Inferior parietal cortex (tissue), 1 donor: ENCODE results near the gene NUTM2B.
"Not testable (repeated sequence)": the region's sequence is repeated elsewhere in the genome, so short reads cannot be mapped to it uniquely, and the experiment has no call there.

ENCODE experiments used
- DNase-seq: peaks from one replicate; pipeline ENCODE4 v3.0.0-alpha.2; 2016; ENCODE audit errors: extremely low spot score

NUTM2B gene, protein sequence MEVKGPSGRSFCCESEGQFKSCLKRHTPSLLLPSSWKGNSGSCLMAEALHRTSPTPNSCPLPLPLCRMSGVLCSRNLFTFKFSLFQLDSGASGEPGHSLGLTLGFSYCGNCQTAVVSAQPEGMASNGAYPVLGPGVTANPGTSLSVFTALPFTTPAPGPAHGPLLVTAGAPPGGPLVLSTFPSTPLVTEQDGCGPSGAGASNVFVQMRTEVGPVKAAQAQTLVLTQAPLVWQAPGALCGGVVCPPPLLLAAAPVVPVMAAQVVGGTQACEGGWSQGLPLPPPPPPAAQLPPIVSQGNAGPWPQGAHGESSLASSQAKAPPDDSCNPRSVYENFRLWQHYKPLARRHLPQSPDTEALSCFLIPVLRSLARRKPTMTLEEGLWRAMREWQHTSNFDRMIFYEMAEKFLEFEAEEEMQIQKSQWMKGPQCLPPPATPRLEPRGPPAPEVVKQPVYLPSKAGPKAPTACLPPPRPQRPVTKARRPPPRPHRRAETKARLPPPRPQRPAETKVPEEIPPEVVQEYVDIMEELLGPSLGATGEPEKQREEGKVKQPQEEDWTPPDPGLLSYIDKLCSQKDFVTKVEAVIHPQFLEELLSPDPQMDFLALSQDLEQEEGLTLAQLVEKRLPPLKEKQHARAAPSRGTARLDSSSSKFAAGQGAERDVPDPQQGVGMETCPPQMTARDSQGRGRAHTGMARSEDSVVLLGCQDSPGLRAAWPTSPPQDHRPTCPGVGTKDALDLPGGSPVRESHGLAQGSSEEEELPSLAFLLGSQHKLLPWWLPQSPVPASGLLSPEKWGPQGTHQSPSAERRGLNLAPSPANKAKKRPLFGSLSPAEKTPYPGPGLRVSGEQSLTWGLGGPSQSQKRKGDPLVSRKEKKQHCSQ

DNA sequence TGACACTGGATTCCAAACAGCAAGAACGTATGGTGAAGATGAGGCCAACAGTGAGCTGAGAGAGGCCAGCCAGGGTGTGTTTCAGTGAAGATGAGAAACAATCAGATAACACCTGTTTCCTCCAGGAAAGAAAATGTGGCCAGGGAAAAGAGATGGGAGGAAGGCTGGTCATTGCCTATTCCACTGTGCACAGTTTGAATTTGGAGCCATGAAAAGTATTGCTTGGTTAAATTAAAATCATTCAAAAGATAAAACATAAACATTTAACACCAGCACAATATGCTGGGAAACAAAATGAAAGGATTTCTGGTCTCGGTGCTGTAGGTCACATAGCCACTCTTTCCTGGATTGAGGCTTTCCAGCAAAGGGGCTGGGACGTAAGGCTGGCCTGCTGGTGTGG lies at the start of gene NUTM2B:
NUTM2B (plus strand) TSS at position 301 of the 400 bp plus-strand sequence. CDS start 383 bp downstream, outside the sequence.
- not testable (repeated sequence) for DNase-seq

DNA sequence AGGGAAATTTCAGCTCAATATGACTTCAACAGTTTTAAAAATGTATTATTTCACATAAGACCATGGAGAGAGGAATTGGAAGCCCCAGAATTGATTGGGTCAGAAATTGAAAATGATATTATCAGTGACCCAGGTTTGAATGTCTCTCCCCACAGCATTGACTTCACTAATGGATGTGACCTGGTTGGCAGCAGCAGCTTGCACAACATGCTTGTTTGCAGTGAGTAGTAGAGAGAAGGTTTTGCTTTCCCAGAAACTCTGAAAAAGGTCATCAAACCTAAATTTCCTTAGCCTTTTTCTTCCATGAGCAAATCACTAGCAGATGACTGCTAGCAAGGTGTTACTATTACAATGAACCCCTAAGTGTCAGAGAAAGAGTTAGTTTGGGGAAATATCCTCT lies 39.7 kb upstream of the NUTM2B start:
- not testable (repeated sequence) for DNase-seq

DNA sequence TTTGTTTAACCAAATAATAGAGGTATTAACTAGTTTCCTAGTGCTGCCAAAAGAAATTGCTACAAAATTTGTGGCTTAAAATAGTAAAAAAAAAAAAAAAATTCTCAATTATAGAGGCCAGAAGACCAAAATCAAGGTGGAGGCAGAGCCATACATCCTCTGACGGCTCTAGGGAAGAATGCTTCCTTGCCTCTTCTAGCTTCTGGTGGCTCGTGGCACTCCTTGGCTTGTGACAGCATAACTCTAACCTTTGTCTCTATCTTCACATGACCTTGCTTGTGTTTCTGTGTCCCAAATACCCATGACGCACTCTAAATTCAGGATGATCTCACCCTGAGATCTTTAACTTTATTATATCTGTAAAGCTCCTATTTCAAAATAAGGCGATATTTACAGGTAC lies 38.3 kb upstream of the NUTM2B start:
- DNase-seq = not testable (repeated sequence)

DNA sequence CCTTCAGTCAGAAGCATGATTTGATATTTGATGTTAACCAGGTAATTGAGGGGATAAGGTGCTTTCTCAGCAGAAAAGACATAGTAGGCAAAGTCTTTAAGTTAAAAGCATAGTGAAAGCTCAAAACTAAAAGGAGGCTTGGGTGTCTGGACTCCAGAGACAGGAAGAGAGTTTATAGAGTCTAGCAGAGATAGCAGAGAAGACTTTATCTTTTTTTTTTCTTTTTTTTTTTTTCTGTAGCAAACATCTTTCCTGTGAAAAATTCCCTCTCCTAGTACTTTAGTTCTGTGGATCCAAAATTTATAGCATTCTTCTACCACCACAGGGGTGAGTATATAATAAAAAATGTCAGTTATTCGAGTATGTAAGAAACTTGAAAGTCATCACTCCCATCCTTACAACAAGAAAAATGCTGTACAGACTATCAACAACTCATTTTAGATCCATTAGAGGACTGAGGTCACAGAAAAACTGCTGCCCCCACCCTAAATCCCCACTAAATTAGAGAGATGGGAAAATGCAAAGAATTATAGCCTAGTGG lies 33.7 kb upstream of the NUTM2B start:
- DNase-seq = not testable (repeated sequence)

DNA sequence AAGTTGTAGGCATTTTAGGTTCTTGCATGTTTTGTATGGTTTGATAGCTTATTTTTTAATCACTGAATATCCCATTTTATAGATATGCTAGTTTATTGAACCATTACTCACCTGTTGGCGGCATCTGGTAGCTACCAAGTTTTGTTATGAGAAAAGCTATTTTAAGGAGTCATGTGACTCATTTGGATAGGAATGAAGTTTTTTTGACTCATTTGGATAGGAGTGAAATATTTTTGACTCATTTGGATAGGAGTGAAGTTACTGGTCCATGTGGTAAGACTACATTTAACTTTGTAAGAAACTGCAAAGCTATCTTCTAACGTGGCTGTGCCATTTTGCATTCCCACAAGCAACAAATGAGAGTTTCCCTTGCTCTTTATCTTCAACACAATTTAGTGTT lies 28.1 kb upstream of the NUTM2B start:
- DNase-seq = not testable (repeated sequence)

DNA sequence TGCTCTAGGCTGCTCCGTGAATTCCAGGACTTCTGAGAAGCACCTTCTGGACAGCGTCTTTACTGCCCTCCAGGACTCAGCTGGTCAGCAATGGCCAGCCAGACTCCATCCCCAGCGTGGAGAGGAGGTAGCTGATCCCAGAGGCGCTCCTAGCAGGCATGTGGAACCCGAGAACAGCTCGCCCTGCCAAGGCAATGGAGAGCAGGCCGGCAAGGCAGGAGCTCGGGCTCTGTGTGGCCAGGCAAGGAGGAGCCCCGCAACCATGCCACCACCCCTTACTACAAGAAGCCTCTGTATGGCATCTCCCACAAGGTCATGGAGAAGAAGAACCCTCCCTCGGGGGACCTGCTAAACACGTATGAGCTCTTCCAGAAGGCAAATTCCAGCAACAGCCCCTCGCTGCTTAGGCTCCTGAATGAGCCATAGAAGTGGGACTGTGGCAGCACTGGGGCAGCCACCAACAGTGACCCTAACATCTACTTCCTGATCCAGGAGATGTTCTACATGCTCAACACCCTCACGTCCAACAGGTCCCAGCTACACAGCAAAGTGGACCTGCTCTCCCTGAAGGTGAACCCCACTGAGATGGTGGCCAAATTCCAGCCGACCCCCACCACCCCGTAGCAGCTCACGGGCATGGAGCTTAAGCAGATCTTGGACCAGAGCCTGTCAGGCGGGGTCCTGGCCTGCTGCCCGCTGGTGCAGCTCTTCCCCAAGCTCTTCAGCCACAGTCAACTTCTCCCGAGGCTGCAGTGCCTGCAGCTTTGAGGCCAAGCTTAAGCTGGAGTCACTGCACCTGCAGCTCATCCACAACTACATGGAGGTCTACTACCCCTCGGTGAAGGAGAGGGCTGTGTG lies 19.8 kb upstream of the NUTM2B start:
- not testable (repeated sequence) for DNase-seq

DNA sequence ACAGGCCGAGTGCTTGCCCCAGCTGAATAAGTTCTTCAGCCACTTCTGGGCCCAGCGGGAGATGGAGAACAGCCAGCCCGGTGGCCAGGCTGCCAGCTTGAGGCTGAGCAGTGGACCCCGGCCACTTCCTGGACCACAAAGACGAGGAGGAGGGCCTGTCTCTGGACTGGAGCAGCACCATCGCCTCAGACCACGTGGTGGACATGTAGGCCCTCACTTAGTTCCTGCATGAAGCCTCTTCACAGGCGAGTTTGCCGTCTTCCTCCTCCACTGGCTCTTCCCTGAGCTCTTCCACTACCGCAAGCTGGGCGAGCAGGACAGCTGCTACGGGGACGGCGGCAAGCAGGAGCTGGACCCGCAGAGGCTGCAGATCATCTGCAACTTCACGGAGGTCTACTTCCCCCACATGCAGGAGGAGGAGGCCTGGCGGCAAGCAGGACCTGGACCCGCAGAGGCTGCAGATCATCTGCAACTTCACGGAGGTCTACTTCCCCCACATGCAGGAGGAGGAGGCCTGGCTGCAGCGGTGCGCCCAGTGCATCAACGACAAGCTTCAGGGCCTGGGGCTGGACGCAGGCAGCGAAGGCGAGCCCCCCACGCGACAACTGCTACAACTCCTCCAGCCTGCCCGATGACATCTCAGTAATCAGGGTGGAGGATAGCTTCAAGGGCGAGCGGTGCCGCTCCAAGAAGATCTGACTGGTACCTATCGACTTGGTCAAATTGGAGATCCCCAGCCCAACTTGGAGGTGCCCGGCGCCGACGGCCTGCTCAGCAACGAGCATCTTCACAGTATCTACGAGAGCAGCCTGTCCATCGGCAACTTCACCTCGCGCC lies 18.9 kb upstream of the NUTM2B start:
- DNase-seq = not testable (repeated sequence)

DNA sequence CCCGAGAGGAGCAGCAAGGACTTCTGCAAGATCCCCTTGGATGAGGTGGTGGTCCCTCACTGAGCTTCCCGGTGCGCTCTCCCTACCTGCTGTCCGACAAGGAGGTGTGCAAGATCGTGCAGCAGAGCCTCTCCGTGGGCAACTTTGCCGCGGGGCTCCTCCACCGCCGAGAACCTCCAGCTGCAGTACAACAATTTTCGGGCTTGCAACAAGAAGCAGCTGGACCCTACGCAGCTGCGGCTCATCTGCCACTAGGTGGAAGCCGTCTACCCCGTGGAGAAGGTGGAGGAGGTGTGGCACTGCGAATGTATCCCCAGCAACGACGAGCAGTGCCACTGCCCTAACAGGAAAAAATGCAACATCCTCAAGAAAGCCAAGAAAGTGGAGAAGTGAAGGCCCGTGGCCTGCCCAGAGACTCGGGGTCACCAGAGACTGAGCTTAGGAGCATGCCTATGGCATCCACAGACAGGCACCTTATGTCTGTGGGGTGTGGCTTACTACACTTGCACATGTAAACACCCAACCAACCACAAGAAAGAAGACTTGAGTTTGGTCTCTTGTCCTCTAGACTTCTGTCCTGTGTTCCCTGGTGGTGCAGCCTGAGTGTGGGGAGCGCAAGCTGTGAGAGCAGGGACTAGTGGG lies 17.9 kb upstream of the NUTM2B start:
- not testable (repeated sequence) for DNase-seq

DNA sequence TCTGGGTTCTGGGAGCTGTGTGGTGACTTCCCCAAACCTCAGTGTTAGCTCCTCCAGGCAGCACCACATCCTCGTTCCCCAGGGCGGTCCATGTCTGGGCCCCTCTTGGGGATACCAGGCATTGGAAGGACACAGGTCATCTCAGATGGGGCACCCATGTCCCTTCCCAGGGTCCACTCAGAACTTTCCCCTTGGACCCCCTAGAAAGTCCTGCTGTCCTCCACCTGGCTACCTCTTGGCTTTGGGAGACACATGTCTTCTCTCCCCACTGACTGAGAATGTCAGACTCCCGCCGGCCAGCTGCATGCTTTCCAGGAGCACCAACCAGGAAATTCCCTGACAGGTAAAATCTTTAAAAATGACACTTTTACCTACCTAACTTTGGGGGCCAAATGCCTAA lies 16.4 kb upstream of the NUTM2B start:
- DNase-seq = not testable (repeated sequence)

DNA sequence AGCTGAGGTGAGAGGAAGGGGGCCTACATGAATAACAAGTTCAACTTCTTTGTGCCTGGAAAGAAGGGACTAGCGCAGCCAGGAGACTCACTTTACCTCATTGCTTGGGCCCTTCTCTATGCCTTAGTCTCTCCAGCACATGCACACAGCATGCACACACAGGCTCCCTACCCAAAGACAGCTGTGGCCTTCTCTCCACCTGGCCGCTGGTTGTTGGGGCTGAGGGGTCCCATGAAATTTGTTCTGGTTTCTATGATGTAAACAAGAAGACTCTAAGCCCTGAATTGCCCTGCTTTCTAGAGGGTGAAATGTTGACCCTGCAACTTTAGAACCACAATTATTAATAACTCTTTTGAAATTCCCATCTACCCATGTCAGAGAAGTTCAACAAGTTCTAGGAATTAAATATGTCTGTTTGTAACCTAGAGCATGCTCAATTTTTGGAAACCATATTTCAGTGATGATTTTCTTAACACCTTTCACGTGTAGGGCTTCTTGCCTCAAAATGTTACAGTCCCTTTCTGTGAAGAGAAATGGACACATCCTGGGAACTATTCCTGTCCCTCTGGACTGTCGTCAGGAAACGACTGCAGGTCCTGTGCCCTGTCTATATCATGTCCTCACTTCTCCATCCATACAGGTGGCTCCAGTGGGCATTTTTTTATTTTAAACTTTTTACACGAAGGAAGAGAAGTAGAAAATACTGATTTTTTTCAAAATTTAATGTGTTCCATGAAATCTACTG lies 15.4 kb upstream of the NUTM2B start:
- DNase-seq = not testable (repeated sequence)

DNA sequence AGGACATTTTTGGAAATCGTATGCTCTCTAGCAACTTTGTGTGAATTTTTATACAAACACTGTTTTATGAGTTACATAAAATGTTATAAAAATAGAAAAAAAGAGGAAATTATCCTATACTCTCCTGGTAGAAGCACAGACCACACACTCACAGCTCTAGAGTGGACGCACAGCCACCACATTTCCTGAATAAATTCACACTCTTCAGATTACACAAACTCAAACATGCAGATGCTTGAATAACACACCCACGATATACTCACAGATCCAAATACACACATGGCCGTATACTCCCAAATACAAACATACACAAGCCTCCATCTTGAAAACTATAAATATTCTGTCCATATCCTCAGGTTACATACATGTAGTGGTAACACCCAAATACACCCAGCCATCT lies 14.2 kb upstream of the NUTM2B start:
- DNase-seq = not testable (repeated sequence)

DNA sequence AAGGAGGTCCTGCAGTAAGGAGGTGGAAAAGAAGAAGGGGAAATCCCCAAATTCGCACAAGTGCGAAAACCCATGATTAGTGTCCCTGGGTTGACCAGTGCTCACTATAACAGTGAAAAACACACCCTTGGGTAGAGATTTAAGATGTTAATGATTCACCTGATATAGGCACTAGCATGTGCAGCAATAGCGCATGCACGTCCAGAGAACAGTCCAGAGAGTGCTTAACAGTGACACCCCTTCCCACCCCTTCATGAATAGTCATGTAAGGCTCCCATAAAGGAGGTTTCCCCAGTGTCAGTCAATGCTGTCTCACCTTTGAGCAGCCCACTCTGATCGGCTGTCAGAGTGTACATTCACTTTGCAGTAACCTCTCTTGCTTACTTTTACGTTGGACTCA lies 6.4 kb upstream of the NUTM2B start:
- not testable (repeated sequence) for DNase-seq

DNA sequence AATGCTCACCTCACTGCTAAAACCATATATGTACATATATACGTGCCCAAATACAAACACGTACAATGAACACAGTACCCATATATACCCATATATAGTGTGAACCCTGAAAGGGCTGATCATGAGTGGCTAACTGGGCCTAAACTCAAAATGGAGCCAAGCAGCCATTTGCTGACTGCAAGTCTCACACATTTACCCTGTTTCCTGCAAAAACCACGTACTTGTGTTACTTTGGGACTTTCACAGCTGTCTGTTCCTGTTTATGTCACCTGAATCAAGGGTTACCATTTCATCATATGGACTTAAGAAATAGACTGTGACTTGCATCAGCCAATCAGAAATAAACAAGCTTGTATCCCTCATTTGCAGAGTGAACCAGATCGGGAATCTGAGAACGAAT lies 5.9 kb upstream of the NUTM2B start:
- not testable (repeated sequence) for DNase-seq

DNA sequence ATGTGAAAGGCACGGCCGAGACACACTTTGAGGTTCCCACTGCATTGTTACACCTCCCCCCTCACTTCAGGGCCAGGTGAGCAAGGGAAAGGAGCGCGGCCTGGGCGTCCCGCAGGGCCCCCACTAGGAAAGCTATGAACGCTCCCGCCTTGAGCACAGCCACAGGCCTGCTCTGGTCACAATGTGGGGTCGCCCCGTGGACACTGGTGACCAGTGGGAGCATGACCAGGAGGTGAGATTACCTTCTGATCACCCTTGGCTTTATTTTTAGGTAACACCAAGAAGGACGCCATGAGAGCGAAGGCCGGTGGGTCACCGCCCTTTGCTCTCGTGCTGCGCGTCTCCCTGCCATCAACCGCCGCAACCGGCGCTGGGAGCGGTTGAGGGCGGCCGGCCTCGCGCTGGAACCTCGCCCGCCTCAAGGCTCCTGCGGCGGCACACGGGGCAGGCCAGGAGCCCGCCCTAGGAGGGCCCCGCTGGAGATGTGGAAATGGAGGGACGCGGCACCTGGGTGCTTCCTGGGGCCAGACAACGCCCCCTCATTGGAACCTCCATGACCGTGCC lies 2.6 kb upstream of the NUTM2B start:
- DNase-seq = not testable (repeated sequence)

DNA sequence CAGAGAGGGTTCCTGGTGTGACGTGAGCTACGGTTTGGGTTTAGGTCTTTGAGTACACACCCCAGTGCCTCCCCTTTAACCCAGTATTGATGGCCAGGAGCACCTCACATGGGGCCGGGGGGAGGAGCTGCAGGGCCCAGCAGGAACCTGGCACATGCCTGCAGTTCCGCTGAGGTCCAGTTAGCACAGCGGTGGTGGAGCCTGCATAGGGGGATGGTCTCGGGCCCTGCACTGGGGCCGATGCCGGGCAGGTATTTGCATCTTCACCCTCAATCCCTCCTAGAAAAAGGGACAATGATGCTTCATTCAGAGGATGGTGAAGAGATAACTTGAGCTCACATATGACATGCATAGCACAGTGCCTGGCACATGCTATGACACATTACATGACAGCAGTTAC lies 4.0 kb downstream of the NUTM2B start:
- DNase-seq = not testable (repeated sequence)

DNA sequence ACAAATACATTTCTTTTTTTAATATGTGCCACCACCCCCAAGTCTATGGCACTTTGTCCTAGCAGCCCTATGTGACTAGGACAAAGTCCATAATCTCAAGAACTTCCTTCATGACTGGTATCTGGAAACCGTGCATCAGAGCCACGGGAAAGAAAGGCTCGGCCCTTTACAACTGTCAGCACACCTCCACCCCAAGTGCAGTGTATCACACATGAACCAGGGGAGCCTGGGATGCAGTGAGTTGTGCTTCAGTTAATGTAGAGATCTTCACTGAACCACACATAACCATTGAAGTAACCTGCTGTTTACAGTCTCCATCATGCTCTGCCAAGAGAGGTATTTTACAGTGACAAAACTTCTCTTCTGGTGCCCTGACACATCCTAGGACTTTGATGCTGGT lies 11.9 kb downstream of the NUTM2B start:
- not testable (repeated sequence) for DNase-seq

DNA sequence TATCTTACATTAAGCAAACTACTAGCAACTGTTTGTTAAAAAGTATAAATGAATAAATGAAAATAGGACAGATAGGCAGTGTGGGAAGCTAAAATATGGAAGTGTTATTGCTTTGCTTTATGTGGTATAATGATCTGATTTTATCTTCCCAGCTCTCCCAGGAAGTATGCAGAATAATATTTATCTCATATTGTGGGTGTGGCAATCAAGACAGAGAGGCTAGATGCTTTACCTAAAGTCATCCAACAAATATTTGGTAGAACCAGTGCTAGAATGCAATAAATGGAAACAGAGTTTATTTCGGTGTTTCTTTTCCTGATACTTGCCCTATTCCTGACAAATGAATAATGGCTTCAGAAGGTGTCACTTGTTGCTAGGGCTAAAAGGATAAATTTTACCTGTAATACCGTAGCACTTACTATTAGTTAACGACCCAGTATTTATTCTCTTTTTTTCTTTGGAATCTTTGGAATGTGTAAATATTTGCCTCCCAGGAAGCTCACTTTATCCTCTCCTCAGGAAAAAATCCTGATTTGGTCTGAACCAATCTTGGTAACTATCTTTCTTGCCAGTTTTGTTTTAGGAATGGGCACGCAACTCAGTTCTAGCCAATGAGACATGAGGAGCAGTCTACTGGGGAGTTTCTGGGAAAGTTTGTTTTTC lies 14.0 kb downstream of the NUTM2B start:
- not testable (repeated sequence) for DNase-seq

DNA sequence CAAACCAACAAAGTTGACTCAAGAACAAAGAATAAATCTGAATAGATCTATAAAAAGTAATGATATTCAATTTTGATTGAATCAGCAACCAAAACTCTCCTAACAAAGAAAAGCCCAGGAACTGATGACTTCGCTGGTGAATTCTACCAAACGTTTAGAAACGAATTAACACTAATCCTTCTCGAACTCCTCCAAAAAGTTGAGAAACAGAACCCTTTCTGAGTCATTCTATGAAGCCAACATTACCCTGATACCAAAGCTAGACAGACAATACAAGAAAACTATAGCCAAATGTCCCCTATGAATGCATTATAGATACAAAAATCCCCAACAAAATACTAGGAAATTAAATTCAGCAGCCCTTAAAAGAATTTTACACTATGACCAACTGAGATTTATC lies 17.0 kb downstream of the NUTM2B start:
- DNase-seq = not testable (repeated sequence)
